Gastroesophageal sphincter (tissue), 3 donors: ENCODE results near the gene TCTN2.

Source experiments
- CTCF ChIP-seq, 4 experiments: fragments of 200-600 bp in 2 of 4; fragments of 450-650 bp in 2 of 4; sonication (generic) in 1 of 4; IDR thresholded peaks; one replicate each; pipeline ENCODE4 v1.5.1; 2017 to 2019; ENCODE audit warnings: antibody characterized with exemption in 4 of 4, mild to moderate bottlenecking in 2 of 4, moderate library complexity in 2 of 4
- POLR2A ChIP-seq, 2 donors: fragments of 450-650 bp; IDR thresholded peaks; one replicate each; pipeline ENCODE4 v1.6.1; 2017; ENCODE audit warnings: antibody characterized with exemption in 2 of 2, mild to moderate bottlenecking in 2 of 2, moderate library complexity in 1 of 2

DNA sequence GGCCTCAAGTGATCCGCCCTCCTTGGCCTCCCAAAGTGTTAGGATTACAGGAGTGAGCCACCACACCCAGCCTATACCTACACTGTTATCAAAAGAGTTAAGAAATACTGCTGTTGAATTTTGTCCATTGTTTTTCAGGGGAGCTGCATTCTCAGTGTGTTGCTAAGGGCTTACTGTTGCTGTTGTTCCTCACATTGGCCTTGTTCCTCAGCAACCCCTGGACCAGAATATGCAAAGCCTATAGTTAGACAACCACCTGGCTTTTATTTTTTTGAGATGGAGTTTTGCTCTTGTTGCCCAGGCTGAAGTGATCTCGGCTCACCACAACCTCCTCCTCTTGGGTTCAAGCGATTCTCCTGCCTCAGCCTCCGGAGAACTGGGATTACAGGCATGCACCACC is 36.6 kb downstream of the TCTN2 start:
- TF ChIP-seq CTCF (IDR thresholded peaks at IDR 0.05) (no peak), POLR2A (IDR thresholded peaks at IDR 0.05) (no peak)
